AG09319 (cell line): ENCODE data around the gene FAM83B.
"Not testable (repeated sequence)": the region's sequence is repeated elsewhere in the genome, so short reads cannot be mapped to it uniquely, and the experiment has no call there.

Experiments
- DNase-seq: peaks from one replicate; pipeline ENCODE4 v3.0.0-alpha.2; 2010; ENCODE audit warnings: low read depth; ENCODE audit errors: extremely low read depth
- CTCF ChIP-seq: IDR thresholded peaks from 2 replicates; pipeline ENCODE4 v1.5.1; 2011; ENCODE audit warnings: low read depth, mild to moderate bottlenecking, inconsistent platforms, low read length, moderate library complexity

FAM83B gene

GRCh38 chr6:54846243-54846856 lies at the start of gene FAM83B:
Gene FAM83B (plus strand): TSS chr6:54846771. CDS start chr6:54870247, 23,476 bp downstream.
- TF ChIP-seq CTCF, result no peak
- DNase-seq, result no peak

- DNase-seq, result not testable (repeated sequence)
Observed at GRCh38 chr6:54796918-54797317, 49.7 kb upstream of the FAM83B start.

- DNase-seq, result no peak
- TF ChIP-seq CTCF, result no peak
Observed at GRCh38 chr6:54800050-54800600, 46.4 kb upstream of the FAM83B start.

DNA sequence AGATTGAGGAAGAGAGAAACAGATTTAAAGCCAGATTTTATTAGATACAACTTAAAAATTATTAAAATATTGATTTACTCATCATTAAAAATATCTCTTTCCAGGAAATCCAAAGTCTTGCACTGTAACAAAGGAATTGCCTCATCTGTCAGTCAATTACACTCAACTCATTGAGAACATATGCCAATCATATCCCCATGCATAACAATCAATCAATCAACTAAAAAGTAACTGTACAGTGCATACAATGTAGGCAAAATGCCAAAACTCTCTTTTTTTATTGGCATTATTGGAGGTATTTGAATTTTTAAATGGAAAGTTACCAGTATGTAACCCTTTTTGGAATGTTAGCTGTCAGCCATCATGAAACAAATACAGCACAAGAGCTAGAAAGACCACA lies 45.3 kb upstream of the FAM83B start:
- DNase-seq, result no peak
- TF ChIP-seq CTCF, result no peak

GRCh38 chr6:54801669-54802068 lies 44.9 kb upstream of the FAM83B start:
- TF ChIP-seq CTCF, result no peak
- peak; percentile 34 for DNase-seq

DNA sequence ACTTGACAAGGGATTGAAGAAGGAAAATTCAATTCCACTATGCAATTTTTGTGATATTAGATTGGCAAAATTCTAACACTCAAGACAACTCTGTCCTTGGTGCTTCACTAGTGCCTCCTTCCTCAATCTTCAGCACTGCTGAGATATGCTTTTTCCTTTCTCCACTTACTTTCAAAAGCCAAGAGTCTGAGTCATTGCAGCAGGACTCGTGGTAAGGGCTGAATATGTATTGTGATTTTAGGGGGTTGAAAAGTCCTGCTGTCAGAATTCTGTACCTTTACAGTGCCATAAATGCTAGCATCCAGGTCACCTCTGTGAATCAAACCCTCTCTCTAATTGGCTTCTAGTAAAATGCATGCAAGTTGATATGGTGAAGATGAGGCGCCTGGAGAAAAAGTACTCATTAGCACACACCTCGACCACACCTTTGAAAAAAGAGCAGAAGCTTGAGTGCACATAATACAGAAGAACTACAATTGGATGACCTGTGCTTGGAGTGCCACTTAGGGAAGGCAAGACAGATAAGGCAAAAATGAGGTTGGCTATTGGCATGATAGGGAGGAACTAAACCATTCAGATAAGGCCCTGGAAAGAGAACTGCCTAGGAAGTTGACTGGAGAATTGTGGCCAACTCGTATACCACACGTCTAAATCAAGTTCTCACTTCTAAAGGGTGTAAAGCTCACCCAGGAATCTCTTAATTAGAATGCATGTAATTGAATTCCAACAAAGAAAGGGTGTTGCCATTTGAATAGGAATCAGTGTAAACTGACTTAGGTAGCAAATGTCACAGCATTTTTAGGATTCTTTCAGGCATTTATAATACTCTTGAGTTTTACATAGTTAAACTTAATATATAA lies 43.6 kb upstream of the FAM83B start:
- DNase-seq, result peak; percentile 1
- TF ChIP-seq CTCF, result no peak

GRCh38 chr6:54805077-54805476 lies 41.5 kb upstream of the FAM83B start:
- no peak for DNase-seq

More at GRCh38 chr6:54805077-54805476, 41.5 kb upstream of the FAM83B start:
- no peak for TF ChIP-seq CTCF
